H9 (cell line): Measurements from ENCODE around the gene TGFBR3L. TPM values are rescaled to one million over a fixed set of nuclear protein-coding genes. Genes with fewer than 3 reads are reported as not detected.

Experiments
- DNase-seq: peaks from one replicate; pipeline ENCODE4 v3.0.0-alpha.2; 2017
- H2AFZ ChIP-seq: one replicate; pipeline ENCODE4 v1.6.1; 2013; ENCODE audit warnings: mild to moderate bottlenecking, low read length, control low read depth, moderate library complexity
- H2AK5ac ChIP-seq: 2 replicates; pipeline ENCODE4 v1.6.1; 2013; ENCODE audit warnings: low read length, control low read depth, mixed read lengths; ENCODE audit not compliant: insufficient read length
- H2BK120ac ChIP-seq: one replicate; pipeline ENCODE4 v1.6.1; 2013; ENCODE audit warnings: low read depth, mild to moderate bottlenecking, low read length, control low read depth, inconsistent platforms; ENCODE audit not compliant: poor library complexity, severe bottlenecking
- H2BK12ac ChIP-seq: 2 replicates; pipeline ENCODE4 v1.6.1; 2013; ENCODE audit warnings: low read length, control low read depth, mixed read lengths, low read depth; ENCODE audit not compliant: insufficient read length
- H2BK15ac ChIP-seq: 2 replicates; pipeline ENCODE4 v1.6.1; 2013; ENCODE audit warnings: low read depth, low read length, control low read depth
- H2BK20ac ChIP-seq: one replicate; pipeline ENCODE4 v1.6.1; 2013; ENCODE audit warnings: low read depth, mild to moderate bottlenecking, low read length, control low read depth, inconsistent platforms; ENCODE audit not compliant: poor library complexity, severe bottlenecking
- H2BK5ac ChIP-seq: 2 replicates; pipeline ENCODE4 v1.6.1; 2013; ENCODE audit warnings: low read length, control low read depth, mixed read lengths; ENCODE audit not compliant: insufficient read length
- H3K14ac ChIP-seq: 2 replicates; pipeline ENCODE4 v1.6.1; 2013; ENCODE audit warnings: low read length, control low read depth; ENCODE audit not compliant: insufficient read depth
- H3K18ac ChIP-seq: 2 replicates; pipeline ENCODE4 v1.6.1; 2013; ENCODE audit warnings: low read depth, mild to moderate bottlenecking, mixed read lengths, low read length, control low read depth; ENCODE audit not compliant: insufficient read length
- H3K23ac ChIP-seq: 2 replicates; pipeline ENCODE4 v1.6.1; 2013; ENCODE audit warnings: low read length, control low read depth, mixed read lengths, low read depth; ENCODE audit not compliant: insufficient read length
- H3K23me2 ChIP-seq: 2 replicates; pipeline ENCODE4 v1.6.1; 2013; ENCODE audit warnings: low read depth, mild to moderate bottlenecking, mixed read lengths, low read length, control low read depth; ENCODE audit not compliant: insufficient read length, poor library complexity, severe bottlenecking
- H3K27ac ChIP-seq: 2 replicates; pipeline ENCODE4 v1.5.1; 2013; ENCODE audit warnings: low read length, control low read depth, mixed read lengths, low read depth; ENCODE audit not compliant: insufficient read length
- H3K27me3 ChIP-seq: 2 replicates; pipeline ENCODE4 v1.6.1; 2013; ENCODE audit warnings: low read length, control low read depth, inconsistent platforms; ENCODE audit not compliant: insufficient read depth
- H3K4ac ChIP-seq: 2 replicates; pipeline ENCODE4 v1.6.1; 2013; ENCODE audit warnings: low read depth, mild to moderate bottlenecking, control low read depth, inconsistent platforms, low read length, moderate library complexity
- H3K4me1 ChIP-seq: 2 replicates; pipeline ENCODE4 v1.6.1; 2013; ENCODE audit warnings: low read length, control low read depth, inconsistent platforms; ENCODE audit not compliant: insufficient read depth
- H3K4me2 ChIP-seq: 2 replicates; pipeline ENCODE4 v1.6.1; 2013; ENCODE audit warnings: low read length, control low read depth, mixed read lengths; ENCODE audit not compliant: insufficient read length, insufficient read depth
- H3K56ac ChIP-seq: 2 replicates; pipeline ENCODE4 v1.6.1; 2013; ENCODE audit warnings: low read depth, mild to moderate bottlenecking, mixed read lengths, low read length, control low read depth; ENCODE audit not compliant: insufficient read length
- H3K79me1 ChIP-seq: 2 replicates; pipeline ENCODE4 v1.6.1; 2013; ENCODE audit warnings: low read depth, mild to moderate bottlenecking, moderate library complexity, low read length, control low read depth, inconsistent platforms; ENCODE audit not compliant: insufficient read depth, poor library complexity, severe bottlenecking
- H3K79me2 ChIP-seq: 2 replicates; pipeline ENCODE4 v1.6.1; 2013; ENCODE audit warnings: low read length, control low read depth, inconsistent platforms; ENCODE audit not compliant: insufficient read depth
- H3K9ac ChIP-seq: 2 replicates; pipeline ENCODE4 v1.6.1; 2013; ENCODE audit warnings: low read length, control low read depth, mixed read lengths; ENCODE audit not compliant: insufficient read length; ENCODE audit errors: extremely low read depth
- H3K9me3 ChIP-seq: one replicate; pipeline ENCODE4 v1.6.1; 2013; ENCODE audit warnings: low read depth, low read length, inconsistent platforms; ENCODE audit not compliant: control insufficient read depth
- H3T11ph ChIP-seq: one replicate; pipeline ENCODE4 v1.6.1; 2013; ENCODE audit warnings: mild to moderate bottlenecking, low read length, control low read depth, inconsistent platforms
- H4K20me1 ChIP-seq: one replicate; pipeline ENCODE4 v1.6.1; 2013; ENCODE audit not compliant: control insufficient read depth, insufficient read length, insufficient read depth
- H4K5ac ChIP-seq: 2 replicates; pipeline ENCODE4 v1.6.1; 2013; ENCODE audit warnings: low read depth, mild to moderate bottlenecking, mixed read lengths, low read length, control low read depth; ENCODE audit not compliant: insufficient read length
- H4K8ac ChIP-seq: replicated peaks from 2 replicates; pipeline ENCODE4 v1.6.1; 2013; ENCODE audit warnings: low read length, control low read depth, mixed read lengths, low read depth; ENCODE audit not compliant: insufficient read length
- H4K91ac ChIP-seq: 2 replicates; pipeline ENCODE4 v1.6.1; 2013; ENCODE audit warnings: low read depth, mild to moderate bottlenecking, moderate library complexity, mixed read lengths, low read length, control low read depth; ENCODE audit not compliant: insufficient read length
- H3K27ac Mint-ChIP-seq, 3 experiments: 2 replicates in 2 of 3; 3 replicates in 1 of 3; pipeline ENCODE4 v1.8.0; 2020 to 2021; ENCODE audit warnings: mixed read lengths in 3 of 3, mild to moderate bottlenecking in 1 of 3, moderate library complexity in 1 of 3
- H3K27me3 Mint-ChIP-seq: 2 replicates; pipeline ENCODE4 v1.8.0; 2021; ENCODE audit warnings: low read depth, mild to moderate bottlenecking, moderate library complexity, mixed read lengths
- H3K36me3 Mint-ChIP-seq, 3 experiments: 2 replicates in 2 of 3; 3 replicates in 1 of 3; pipeline ENCODE4 v1.8.0; 2020 to 2021; ENCODE audit warnings: low read depth in 3 of 3, mixed read lengths in 3 of 3; ENCODE audit not compliant: insufficient read depth in 1 of 3
- H3K4me1 Mint-ChIP-seq, 2 experiments: 2 replicates each; pipeline ENCODE4 v1.8.0; 2020; ENCODE audit warnings: mixed read lengths in 2 of 2
- H3K4me3 Mint-ChIP-seq, 2 experiments: 2 replicates in 1 of 2; 3 replicates in 1 of 2; pipeline ENCODE4 v1.8.0; 2020 to 2021; ENCODE audit warnings: mild to moderate bottlenecking in 2 of 2, mixed read lengths in 2 of 2, moderate library complexity in 1 of 2
- H3K9me3 Mint-ChIP-seq, 2 experiments: 2 replicates in 1 of 2; 3 replicates in 1 of 2; pipeline ENCODE4 v1.8.0; 2020; ENCODE audit warnings: mild to moderate bottlenecking in 2 of 2, mixed read lengths in 2 of 2, moderate library complexity in 1 of 2
- WGBS: extraction: QIAGEN DNeasy Blood & Tissue Kit; methylation state at CpG from one replicate; pipeline ENCODE4 v1.1.7; 2013; ENCODE audit warnings: missing lambda C conversion rate, low lambda C conversion rate, mixed read lengths; ENCODE audit not compliant: insufficient read length; ENCODE audit errors: extremely low coverage; 5-methylcytosine and 5-hydroxymethylcytosine counted together
- total RNA-seq: library from RNA; stranded (reverse); gene quantifications from 2 replicates; pipeline ENCODE4 v1.2.1, GENCODE V29; 2021
- TF ChIP-seq, protein P1 (sequence below): fragments of 200-600 bp; sonication (generic); conservative IDR thresholded peaks from 3 replicates; pipeline ENCODE4 v1.8.0; 2021; ENCODE audit warnings: antibody characterized with exemption, mild to moderate bottlenecking

Gene TGFBR3L
- total RNA-seq, 1 experiment from 2014 or later = 5.5 TPM

- H3K4me1 ChIP-seq = no peaks in the 10 kb centered on the region; the same call in 1 of the 2 replicates
- no peak overlapping the region for H2BK5ac ChIP-seq
- no peak overlapping the region for H3K18ac ChIP-seq
- H3K27ac ChIP-seq = no peak overlapping the region
- peaks cover 5% of the 10 kb centered on the region for H4K20me1 ChIP-seq
- no peak overlapping the region for H3K56ac ChIP-seq
- H3K23me2 ChIP-seq = peaks cover 21% of the 10 kb centered on the region
- H3K27me3 Mint-ChIP-seq = peaks cover 45% of the 10 kb centered on the region
- TF ChIP-seq, protein P1, sequence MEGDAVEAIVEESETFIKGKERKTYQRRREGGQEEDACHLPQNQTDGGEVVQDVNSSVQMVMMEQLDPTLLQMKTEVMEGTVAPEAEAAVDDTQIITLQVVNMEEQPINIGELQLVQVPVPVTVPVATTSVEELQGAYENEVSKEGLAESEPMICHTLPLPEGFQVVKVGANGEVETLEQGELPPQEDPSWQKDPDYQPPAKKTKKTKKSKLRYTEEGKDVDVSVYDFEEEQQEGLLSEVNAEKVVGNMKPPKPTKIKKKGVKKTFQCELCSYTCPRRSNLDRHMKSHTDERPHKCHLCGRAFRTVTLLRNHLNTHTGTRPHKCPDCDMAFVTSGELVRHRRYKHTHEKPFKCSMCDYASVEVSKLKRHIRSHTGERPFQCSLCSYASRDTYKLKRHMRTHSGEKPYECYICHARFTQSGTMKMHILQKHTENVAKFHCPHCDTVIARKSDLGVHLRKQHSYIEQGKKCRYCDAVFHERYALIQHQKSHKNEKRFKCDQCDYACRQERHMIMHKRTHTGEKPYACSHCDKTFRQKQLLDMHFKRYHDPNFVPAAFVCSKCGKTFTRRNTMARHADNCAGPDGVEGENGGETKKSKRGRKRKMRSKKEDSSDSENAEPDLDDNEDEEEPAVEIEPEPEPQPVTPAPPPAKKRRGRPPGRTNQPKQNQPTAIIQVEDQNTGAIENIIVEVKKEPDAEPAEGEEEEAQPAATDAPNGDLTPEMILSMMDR = no peak
- H2BK20ac ChIP-seq = no peak overlapping the region
- H3K4me2 ChIP-seq = no peak overlapping the region
- H3T11ph ChIP-seq = no peak overlapping the region
- no peak overlapping the region for H3K23ac ChIP-seq
- H2AFZ ChIP-seq = no peak overlapping the region
- H2BK120ac ChIP-seq = no peak overlapping the region
- no peaks in the 10 kb centered on the region for H3K9me3 ChIP-seq
- H3K79me1 ChIP-seq = no peaks in the 10 kb centered on the region
- H3K14ac ChIP-seq = no peak overlapping the region; the same call in 1 of the 2 replicates
- H3K9me3 Mint-ChIP-seq = no peaks in the 10 kb centered on the region
- H2BK15ac ChIP-seq = no peak overlapping the region
- H3K79me2 ChIP-seq = no peaks in the 10 kb centered on the region
- peaks cover 0 to 6% (median 2%) of the 10 kb centered on the region in 3 experiments; a peak in 2 of 7 replicates for H3K36me3 Mint-ChIP-seq
- peaks cover 18 to 40% of the 10 kb centered on the region in 2 experiments for H3K4me1 Mint-ChIP-seq
- H4K8ac ChIP-seq = no peak overlapping the region
- no peak for DNase-seq
- no CpG with 5 or more reads among the region's 9 CpGs for WGBS
- H4K91ac ChIP-seq = no peak overlapping the region
- no peak overlapping the region for H2BK12ac ChIP-seq
- H3K27me3 ChIP-seq = peaks cover 4% of the 10 kb centered on the region; the same call in 1 of the 2 replicates
- no peak overlapping the region; a peak in 1 of 5 replicates for H3K4me3 Mint-ChIP-seq
- H3K4ac ChIP-seq = no peak overlapping the region
- H2AK5ac ChIP-seq = no peak overlapping the region
- H3K9ac ChIP-seq = no peak overlapping the region
- no peak overlapping the region for H3K27ac Mint-ChIP-seq
- no peak overlapping the region for H4K5ac ChIP-seq
Measured at GRCh38 chr19:7867092-7867844, 47.4 kb upstream of the TGFBR3L start.
